CD4-positive, alpha-beta T cell treated with Interleukin-17A for 1 hour (primary cell): ENCODE data around the gene PROC.
A peak's percentile ranks its signal among the peaks of the same experiment; 100 is the strongest.
"Not testable (repeated sequence)": the region's sequence is repeated elsewhere in the genome, so short reads cannot be mapped to it uniquely, and the experiment has no call there.

ENCODE experiments used
- DNase-seq: peaks from one replicate; pipeline ENCODE4 v3.0.0-alpha.2; 2020

Gene PROC

DNA sequence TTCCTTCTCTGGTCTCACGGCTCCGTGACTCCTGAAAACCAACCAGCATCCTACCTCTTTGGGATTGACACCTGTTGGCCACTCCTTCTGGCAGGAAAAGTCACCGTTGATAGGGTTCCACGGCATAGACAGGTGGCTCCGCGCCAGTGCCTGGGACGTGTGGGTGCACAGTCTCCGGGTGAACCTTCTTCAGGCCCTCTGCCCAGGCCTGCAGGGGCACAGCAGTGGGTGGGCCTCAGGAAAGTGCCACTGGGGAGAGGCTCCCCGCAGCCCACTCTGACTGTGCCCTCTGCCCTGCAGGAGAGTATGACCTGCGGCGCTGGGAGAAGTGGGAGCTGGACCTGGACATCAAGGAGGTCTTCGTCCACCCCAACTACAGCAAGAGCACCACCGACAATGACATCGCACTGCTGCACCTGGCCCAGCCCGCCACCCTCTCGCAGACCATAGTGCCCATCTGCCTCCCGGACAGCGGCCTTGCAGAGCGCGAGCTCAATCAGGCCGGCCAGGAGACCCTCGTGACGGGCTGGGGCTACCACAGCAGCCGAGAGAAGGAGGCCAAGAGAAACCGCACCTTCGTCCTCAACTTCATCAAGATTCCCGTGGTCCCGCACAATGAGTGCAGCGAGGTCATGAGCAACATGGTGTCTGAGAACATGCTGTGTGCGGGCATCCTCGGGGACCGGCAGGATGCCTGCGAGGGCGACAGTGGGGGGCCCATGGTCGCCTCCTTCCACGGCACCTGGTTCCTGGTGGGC, 10.0 kb downstream of the PROC start:
- DNase-seq, result no peak

DNA sequence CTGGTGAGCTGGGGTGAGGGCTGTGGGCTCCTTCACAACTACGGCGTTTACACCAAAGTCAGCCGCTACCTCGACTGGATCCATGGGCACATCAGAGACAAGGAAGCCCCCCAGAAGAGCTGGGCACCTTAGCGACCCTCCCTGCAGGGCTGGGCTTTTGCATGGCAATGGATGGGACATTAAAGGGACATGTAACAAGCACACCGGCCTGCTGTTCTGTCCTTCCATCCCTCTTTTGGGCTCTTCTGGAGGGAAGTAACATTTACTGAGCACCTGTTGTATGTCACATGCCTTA, 10.5 kb downstream of the PROC start:
- no peak for DNase-seq

DNA sequence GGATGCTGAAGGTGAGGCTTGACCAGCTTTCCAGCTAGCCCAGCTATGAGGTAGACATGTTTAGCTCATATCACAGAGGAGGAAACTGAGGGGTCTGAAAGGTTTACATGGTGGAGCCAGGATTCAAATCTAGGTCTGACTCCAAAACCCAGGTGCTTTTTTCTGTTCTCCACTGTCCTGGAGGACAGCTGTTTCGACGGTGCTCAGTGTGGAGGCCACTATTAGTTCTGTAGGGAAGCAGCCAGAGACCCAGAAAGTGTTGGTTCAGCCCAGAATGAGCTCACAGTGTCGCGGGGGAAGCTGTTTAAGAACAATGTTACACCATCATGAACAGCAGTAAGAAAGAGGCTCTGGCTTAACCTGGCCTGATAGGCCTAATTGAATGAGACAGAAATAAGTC, 11.1 kb downstream of the PROC start:
- DNase-seq, result no peak

DNA sequence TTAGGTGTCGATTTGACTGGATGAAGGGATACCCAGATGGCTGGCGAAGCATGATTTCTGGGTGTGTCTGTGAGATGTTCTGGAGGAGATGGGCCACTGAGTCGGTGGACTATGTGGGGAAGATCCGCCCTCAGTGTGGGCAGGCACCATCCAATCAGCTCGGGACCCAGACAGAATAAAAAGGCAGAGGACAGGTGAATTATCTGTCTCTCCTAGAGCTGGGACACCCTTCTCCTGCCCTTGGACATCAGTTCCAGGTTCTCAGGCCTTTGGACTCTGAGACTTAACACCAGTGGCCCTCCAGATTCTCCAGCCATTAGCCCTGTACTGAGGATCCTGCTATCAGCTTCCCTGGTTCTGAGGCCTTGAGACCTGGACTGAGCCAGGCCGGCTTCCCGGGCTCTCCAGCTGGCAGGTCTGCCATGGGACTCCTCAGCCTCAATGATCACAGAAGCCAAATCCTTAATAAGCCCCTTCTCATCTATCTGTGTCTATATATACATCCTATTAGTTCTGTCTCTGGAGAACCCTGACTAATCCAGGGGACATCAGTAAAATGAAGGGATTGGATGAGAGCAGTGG, 11.7 kb downstream of the PROC start:
- DNase-seq, result no peak

DNA sequence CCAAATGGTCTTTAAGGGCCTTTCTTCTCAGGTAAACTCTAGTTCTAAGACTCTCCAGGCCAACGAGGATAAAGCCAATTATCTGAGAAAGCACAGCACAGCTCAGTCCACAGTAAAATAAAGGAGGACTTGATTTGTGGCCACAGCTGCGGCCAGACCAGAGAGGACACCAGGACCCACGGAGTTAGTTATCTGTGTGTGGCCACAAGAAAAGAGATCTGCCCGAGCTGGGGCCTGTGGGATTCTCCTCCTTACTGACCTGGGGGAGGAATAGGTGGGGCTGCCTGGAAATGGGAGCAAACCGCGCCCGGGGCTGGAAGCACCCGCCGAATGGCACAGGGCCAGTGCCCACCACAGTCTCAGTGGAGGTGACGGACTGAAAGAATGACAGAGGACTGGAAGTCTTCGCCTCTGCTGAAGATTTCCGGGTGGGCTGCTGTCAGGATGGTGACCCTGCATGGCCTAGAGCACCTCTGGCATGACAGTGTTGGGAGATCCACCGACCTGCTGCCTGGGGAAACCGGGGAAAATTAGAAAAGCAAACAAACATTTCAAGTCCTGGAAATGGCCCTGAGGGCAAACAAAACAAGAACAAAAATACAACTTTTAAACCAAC, 13.3 kb downstream of the PROC start:
- DNase-seq, result no peak

DNA sequence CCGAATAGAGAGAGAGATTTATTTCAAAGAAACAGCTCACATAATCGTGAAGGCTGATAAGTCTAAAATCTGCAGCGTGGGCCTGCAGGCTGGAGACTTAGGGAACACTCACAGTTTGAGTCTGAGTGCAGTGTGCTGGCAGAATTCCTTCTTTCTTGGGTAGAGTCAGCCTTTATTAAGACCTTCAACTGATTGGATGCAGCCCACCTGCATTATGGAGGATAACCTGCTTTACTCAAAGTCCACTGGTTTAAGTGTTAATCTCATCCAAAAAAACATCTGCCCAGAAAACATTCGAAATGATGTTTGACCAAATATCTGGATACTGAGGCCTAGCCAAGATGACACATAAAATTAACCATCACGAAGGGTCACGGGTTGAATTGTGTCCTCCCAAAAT, 16.3 kb downstream of the PROC start:
- DNase-seq, result no peak

DNA sequence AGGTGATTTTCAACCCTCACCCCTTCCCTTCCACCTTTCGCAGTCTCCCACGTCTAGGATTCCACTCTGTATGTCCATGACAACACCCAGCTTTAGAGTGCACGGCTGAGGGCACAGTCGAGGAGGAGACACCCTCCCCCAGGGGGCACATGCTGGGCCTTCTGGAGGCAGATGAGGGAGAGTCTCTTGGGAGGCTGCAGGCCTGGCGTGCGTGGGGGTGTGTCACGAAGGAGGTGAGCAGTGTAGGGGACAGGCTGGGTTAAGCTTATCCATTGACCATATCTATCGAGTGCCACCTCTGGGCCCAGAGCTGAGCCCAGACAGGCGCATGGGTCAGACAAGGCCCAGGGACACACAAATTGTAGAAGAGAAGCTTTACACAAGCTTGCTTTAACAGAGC, 18.8 kb downstream of the PROC start:
- no peak for DNase-seq

DNA sequence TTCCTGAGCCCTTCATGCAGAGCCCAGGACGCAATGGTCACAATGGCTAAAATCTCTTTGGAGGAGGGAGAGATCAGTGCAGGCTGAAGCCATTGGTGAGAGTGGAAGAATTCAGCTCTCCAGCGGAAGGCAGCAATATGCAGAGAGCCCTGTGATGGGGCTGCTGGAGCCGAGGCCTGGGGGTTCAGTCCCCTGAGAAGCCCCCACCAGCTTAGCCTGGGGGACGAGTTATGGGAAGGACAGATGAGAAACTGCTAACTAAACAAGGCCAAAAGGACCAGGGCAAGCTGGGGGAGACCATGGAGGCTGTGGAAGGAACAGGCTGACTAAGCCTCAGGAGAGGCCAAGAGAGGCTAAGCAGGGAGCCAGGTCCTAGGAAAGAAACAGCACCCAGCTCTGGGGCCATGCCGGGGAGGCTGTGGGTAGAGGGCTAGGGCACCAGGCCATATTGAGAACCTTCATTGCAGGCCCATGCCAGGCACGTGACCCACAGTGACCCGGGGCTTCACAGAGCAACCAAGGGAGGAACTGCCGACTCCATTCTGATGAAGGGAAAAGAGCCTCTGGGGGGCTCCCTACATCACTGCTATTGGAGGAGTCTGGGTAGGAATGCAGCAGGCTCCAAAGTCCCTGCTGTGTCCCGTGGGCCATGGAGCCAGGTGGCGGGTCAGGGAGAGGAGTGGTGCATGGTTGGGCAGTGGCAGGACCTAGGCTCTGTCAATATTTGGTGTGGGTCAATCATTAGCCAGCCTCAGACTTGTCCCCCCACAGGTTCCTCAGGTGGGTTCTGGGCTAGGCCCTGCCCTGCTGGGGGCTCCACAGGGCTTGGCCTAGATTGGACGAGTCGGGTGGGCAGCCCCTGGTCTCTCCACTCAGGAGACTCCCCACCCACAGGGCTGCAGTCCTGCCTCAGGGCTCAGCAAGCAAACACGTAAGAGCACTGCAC, 19.8 kb downstream of the PROC start:
- DNase-seq, result no peak

DNA sequence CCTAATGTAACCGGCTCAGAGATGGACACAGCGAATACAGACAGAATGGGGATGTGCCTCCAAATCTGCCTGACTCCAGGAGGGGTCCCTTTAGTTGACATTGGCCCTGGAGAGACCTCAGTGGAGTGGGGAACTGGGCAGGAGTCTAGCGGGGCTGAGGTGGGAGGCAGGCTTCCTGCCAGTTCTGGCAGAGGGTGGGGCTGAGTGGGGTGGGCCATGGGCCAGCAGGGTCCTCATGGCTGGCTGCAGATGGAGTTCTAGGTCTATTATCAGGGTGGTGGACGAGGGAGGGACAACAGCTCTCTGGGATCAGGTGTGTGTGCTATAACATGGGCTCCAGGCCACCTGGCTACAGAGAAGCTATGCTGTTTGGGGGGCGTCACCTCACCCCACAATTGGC, 21.1 kb downstream of the PROC start:
- DNase-seq, result no peak

DNA sequence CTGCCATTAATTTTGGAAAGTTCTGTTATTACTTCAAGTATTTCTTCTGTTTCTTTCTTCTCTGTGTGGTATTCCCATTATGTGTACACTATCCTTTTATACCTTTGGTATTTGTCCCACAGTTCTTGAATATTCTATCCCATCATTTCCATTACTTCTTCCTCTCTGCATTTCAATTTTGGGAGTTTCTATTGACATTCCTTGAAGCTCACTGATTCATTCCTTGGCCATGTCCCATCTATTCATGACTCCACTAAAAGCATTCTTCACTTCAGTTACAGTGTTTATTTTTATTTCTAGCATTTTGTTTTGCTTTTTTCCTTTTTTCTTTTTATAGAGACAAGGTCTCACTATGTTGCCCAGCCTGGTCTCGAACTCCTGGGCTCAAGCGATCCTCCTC, 30.3 kb downstream of the PROC start:
- DNase-seq, result no peak

DNA sequence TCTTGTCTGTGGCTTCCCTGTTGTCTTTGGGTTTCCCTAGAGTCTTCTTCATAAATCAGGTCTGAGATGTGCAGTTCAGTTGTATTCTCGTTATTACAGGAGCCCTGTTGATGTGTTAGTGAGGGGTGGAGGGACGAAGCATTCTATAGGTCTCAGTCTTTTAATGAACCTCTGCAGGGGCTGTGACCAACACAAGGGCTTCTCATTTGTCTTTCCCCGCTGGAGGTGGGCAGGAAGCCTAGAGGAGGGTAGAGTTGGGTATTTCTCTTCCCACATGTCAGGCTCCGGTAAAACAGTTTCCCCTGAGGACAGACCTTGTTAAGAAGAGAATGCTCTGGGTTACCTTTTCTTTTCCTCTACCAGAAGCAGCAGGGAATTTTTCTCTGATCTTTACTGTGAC, 31.2 kb downstream of the PROC start:
- DNase-seq, result no peak

DNA sequence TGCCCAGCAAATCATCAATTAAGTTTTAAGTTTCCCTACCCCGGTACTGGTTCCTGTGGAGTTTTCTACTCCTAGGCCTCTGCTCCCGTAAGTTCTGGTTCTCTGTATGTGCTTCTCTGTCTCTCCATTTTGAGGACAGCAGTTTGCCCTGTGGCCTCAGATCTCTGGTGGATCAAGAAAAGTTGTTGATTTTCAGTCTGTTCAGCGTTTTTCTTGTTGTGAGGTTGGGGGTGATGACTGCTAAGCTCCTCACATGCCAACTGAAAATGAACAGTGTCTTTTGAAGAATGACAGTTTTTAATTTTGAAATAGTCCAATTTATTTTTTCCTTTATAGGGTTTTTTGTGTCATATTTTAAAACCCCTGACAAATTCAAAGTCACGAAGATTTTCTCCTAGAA, 31.7 kb downstream of the PROC start:
- DNase-seq, result no peak

DNA sequence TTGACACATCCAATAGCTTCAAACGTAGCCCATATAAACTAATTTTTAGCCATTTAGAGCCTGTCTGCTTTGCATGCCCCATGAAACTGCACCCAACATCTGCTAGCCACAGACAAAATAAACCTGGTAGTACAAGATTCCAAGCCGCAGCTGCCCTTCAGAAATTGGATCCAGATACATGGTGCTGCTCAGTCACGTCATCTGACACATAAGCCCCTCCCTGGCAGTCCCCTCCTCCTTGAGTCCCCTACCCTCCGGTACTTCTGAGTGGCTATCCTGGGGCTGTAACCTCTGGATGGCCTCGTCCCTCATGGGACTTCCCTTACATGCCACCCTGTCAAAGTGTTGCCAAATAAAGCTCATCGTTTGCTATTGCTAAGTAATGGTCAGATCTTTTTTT, 33.8 kb downstream of the PROC start:
- DNase-seq, result no peak

DNA sequence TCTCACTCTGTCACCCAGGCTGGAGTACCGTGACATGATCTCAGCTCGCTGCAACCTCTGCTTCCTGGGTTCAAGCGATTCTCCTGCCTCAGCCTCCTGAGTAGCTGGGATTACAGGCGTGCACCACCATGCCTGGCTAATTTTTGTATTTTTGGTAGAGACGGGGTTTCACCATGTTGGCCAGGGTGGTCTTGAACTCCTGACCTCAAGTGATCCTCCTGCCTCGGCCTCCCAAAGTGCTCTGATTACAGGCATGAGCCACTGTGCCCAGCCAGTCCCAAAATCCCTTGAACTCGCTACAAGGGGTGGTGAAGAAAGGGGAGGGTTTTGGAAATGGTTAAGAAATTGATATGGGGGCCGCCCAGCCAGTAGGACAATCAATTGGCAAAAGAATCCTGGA, 34.2 kb downstream of the PROC start:
- DNase-seq, result not testable (repeated sequence)

DNA sequence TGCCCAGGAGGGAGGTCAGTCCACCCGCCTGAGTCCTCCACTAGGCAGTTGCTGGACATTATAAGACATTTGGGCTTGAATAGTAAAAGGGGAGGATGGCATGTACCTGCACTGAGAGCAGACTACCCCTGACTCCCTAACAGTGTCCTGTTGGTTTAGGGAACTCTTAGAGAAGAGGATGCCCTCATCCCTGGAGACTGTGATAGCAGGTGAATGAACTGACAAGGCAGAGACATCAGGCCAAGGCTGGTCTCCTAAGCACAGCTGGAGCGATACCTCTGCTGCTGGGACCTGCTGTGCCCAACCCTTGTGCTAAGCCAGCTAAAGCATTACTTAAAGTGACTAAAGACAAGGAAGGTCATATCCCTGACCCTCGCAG, 34.8 kb downstream of the PROC start:
- no peak for DNase-seq

DNA sequence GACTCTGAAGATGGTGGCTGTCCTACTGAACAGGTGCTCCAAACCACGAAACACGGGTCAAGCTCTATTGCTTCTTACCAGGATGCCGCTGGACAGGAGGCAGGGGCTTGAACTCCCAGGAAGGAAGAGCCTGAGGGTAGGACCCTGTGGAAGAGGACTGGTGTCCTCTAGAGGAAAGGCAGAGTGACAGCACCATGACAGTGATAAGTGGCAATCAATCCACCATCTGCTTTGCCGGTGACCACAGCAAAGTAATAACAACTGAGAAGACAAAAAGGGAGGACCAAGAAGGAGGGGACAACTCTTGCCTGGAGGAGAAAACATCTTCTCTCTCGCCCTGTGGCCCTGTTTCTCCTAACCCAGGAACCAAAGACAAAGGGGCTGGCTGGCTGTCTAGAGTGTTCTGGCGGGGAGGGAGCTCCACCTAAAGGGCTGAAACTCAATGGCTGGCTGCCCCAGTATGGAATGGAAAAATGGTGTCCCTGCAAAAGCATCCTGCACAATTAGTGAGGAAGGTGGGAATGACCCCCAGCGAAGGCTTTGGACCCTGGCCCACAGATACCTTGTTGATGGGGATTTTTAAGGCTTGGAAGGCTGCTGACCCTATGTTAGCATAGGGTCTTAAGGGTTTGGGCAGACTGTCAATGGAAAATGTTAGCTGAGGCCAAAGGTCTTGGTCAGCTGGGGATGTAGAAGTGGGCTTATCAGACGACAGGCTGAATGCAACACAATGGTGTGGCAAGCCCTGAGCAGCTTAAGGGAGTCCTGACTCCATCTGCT, 35.4 kb downstream of the PROC start:
- DNase-seq, result no peak

DNA sequence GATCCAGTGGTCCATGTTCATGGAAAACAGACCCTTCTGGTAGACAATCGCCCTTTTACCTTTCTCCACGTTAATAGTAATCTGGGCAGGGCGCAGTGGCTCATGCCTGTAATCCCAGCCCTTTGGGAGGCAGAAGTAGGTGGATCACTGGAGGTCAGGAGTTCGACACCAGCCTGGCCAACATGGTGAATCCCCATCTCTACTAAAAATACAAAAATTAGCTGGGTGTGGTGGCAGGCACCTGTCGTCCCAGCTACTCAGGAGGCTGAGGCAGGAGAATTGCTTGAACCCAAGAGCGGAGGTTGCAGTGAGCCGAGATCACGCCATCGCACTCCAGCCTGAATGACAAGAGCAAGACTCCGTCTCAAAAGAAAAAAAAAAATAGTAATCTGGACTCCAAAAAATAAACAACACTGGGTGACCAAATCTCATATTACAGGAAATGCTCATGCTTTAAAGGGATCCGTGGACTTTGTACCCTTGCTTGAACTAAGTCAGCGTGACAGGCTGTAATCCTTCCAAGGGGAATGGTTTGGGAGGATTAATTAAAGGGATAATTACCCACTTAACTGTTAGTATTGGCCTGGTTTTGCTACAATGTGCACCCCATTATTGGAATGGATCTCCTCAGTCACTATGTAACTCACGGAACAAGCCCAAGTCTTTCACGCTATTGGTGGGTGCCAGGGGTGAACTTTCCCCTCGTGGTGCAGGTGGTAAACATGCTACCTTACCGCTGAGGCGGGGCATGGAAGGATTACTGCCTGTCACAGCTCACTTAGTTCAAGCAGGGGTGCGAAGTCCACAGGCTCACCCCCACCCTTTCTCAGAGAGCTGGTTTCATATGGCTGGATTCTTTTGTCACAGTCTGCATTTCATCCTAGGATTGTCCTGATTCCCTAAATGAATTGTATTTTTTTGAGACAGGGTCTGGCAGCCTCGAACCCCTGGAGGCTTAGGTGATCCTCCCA, 36.7 kb downstream of the PROC start:
- DNase-seq, result no peak

DNA sequence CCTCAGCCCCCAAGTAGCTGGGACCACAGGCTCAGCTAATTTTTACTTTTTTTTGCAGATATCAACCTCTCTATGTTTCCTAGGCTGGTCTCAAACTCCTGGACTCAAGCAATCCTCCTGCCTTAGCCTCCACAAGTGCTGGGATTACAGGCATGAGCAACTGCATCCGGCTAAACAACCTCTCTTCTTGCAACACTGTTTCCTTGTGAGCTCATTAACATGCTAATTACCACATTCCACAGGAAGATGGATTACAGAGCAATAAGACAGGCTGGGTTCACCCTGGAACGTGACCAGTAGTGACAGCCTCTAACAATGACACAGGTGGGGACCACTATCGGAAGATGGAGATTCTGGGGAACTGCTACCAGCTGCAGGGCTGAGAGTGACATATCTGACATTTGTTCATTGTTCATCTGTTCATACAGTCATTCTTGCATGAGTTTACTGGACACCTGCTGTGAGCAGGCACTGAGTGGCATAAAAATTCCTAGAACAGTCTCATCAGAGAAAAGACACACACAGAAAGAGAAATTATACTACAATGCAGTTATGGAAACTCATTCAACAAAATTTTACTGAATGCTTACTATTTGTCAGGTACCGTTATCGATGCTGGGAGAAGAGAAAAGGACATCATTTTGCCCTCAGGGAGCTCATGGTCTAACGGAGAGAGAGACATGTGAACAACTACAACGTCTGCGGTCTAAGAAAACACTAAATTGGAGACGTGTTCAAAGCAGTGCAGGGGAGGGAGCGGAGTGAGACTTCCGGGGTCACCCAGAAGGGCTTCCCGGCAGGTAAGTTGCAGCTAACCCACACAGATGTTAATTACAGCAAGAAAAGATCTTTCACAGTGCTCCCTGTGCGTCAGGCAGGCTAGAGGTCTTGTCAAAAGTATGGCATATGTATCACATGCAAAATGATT, 37.6 kb downstream of the PROC start:
- DNase-seq, result peak; percentile 29

DNA sequence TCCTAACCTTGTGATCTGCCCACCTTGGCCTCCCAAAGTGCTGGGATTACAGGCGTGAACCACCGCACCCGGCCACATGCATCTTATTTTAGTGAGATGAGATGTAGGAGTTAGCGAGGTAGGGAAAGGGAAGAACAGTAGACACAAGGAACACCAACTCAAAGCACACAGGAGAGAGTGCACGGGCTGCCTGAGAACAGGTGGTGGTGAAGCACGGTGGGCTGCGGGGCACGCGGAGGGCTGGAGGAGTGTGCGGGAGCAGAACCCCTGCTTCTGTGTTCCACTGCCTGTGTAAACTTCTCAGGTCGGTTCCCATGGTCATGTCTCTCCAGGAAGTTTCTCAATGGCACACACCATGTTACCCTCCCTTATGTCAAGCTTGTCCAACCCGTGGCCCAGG, 38.7 kb downstream of the PROC start:
- no peak for DNase-seq

DNA sequence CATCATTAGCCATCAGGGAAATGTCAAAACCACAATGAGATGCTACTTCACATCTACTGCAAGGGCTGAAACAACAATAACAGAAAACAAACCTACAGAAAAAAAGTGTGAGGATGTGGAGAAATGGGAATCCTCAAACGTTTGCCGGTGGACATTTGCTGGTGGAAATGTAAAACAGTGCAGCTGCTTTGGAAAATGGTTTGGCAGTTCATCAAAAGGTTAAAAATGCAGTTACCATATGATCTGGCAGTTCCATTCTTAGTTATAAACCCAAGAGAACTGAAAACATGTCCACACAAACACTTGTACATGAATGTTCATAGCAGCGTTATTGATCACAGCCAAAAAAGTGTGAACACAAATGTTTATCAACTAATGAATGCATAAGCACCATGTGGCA, 44.2 kb downstream of the PROC start:
- DNase-seq, result no peak
